GM19467 (cell line): ENCODE measurements around the gene CRKL.
"Not testable (repeated sequence)": the region's sequence is repeated elsewhere in the genome, so short reads cannot be mapped to it uniquely, and the experiment has no call there.

ENCODE experiments used
- ATAC-seq: cut with Tn5 transposase; IDR thresholded peaks from one replicate; pipeline ENCODE4 v1.9.1; 2021; ENCODE audit warnings: mild to moderate bottlenecking, moderate library complexity; ENCODE audit not compliant: unreplicated experiment

Gene CRKL

DNA sequence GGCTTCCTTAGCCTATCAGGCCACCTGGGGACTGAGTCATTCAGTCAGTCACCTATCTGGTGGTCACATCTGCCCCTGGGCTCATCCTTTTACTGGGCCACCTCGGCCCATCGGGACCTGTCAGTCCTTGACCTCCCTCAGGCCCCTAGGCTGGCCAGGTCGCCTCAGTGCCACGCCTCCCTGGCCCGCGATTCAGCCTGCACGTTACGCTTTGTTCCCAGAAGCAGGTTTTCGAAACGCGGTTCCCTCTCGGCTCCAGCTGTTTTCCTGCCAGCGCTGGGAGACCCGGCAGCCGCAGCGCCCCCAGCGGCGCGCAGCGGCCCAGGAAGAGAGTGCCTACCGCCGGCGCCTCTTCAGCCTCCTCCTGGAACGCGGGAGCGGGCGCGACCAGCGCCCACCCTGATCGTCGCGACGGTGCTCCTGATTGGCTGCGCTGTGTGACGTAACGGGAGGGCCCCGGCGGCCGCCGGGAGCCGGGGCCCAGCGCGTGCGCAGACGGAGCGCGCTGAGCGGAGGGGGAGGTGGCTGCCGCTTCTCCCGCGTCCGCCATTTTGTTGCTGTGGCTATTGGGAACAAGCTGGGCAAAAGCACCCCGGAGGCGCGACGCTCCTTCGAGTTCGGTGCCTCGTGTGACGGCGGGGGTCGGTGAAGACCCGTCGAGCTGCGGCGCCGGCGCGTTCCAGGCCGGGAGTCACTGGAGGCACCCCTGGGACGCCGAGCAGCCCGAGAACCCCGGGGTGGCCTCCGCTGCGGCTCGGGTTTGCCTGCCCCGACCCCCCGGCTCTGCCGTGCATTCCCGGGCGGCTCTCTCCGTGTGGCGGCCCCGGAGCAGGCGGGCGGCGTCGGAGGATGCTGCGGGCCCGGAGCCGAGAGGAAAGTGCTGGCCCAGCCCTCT, at the start of gene CRKL:
CRKL (plus strand) TSS at position 492 of the 895 bp plus-strand sequence. CDS start 528 bp downstream, outside the sequence.
- ATAC-seq, result peak; percentile 93

DNA sequence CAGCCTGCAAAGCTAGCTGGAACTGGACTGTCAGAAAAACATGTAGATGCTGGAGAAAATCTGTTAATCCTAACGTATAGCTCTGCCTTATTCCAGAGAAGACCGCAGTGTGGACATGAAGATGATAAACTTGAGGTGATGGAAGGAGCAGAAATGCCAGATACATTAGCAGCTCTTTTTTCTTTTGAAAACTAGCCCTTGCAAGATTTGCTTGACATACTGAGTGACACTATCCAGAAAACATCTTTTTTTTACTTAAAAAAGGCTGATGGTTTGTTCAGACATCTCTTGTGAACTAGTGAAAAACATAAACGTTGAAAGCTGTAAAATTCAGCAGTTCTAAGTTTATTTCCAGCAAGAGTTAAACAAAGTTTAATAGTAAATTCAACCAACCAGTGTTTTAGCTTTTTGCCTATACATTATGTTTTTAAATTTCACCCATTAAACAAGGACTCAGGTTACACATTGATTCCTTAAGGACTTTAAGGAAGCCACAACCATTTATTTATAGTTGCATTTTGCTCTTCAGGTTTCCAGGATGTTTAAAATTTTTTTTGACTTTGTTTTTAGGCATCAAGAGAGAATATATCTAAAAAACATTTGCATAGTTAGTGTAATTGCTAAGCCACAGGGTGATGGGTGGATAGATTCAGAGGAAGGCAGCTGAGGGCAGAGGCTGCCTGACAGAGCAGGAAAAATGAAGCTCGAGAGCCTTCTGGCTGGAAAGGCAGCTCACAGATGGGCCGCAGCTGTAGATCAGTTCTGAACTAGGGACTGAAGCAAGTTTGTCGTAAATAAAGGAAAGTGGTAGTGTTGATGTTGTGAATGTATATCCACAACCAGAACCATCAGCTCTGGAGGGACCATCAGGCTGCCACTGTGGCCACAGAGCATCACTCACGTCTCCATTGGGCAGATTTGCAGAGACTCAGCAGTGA, 48.9 kb upstream of the CRKL start:
- ATAC-seq, result no peak

DNA sequence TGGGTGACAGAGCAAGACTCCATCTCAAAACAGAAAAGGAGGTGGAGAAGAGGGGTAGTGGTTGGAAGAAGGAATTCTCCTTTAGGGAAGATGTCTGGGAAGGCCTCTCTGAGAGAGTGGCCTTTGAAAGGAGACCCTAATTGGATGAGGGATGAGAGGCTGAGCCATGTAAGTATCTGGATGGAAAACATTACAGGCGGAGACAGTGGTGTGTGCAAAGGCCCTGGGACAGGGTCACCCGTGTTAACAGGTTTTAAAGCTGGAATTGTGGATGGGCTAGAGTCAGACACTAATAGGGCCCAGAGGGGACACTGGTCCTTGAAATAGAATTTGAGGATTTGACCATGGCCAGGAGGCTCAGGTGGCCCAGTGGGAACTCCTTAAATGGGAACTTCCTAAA, 48.0 kb upstream of the CRKL start:
- no peak for ATAC-seq

DNA sequence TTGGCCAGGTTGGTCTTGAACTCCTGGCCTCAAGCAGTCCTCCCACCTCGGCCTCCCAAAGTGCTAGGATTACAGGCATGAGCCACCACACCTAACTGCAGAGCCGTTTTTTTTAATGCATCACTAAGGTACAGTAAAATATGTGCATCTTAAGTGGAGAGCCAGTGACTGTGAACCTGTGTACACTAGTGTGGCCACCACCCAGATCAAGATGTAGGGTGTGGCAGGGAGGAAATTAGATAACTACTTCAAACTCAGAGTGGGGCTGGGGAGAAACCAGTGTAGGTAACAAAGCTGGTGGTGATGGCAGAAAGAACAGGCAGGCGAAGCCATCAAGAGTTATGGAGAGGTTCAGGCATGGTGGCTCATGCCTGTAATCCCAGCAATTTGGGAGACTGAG, 44.0 kb upstream of the CRKL start:
- no peak for ATAC-seq

- no peak for ATAC-seq
Observed at GRCh38 chr22:20875296-20875695, 41.9 kb upstream of the CRKL start.

- ATAC-seq, result no peak
Observed at GRCh38 chr22:20877715-20878114, 39.5 kb upstream of the CRKL start.

DNA sequence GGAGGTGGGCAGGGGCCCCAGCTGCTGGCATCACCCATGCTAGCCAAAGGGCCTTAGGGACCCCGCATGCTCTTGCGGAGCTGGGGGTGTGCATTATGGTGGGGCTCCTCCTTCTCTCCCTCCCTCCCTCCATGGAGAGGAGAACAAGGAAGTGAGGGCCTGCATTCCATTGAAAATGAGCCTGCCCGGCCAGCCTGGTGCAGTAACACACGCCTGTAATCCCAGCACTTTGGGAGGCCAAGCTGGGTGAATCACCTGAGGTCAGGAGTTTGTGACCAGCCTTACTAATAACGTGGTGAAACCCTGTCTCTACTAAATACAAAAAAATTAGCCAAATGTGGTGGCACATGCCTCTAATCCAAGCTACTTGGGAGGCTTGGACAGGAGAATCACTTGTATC, 36.0 kb upstream of the CRKL start:
- ATAC-seq, result no peak

DNA sequence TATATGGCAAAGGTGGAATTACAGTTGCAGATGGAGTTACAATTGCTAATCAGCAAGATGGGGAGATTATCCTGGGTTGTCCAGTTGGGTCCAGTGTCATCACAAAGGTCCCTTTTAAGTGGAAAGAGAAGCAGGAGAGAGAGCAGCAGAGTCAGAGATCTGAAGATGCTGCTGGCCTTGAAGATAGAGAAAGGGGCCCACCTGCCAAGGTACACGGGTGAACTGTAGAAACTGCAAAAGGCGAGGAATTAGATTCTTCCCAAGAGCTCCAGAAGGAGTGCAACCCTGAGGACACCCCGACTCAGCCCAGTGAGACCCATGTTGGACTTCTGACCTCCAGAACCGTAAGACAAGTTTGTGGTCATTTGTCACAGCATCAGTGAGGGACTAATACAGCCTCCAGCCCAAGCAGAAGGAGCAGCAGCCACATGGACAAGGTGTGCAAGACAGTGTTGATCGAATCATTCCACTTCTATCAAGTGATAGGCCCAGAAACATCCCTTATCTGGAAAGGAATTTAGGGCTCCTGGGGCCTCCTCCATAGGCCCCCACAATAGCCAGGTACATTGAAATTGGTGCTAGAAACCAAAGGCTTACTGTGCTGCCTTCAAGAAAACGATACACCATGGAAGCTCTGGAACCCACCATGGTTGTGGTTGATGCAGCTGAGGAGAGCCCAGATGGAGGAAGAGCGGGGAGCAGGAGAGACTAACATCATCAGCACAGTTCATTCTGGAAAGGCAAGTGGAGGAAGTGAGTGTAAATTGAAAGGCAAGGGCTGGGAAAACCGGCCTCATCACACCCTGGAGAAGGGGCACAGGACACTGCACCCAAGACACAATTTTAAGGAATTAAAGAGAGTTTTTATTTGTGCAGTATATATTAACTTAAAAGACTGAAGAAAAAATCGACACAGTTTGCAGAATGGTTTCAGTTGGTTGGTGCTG, 35.1 kb upstream of the CRKL start:
- no peak for ATAC-seq

GRCh38 chr22:20882855-20883254, 34.4 kb upstream of the CRKL start:
- ATAC-seq, result no peak

DNA sequence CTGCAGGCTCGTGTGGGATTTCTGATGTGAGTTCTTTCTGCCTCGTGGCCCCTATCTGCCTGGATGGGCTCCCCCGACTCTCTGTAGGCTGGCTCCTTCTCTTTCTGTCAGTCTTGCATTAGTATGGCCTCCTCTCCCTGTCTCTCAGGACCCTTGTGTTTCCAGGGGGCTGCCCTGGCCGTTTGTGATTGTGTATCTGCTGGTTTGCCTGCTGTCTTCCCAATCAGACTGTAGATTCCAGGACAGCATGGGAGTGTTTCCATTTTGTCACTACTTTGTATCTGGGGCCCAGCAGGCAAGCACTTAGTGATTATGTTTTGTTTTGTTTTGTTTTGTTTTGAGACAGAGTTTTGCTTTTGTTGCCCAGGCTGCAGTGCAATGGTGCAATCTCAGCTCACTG, 32.8 kb upstream of the CRKL start:
- ATAC-seq, result no peak

DNA sequence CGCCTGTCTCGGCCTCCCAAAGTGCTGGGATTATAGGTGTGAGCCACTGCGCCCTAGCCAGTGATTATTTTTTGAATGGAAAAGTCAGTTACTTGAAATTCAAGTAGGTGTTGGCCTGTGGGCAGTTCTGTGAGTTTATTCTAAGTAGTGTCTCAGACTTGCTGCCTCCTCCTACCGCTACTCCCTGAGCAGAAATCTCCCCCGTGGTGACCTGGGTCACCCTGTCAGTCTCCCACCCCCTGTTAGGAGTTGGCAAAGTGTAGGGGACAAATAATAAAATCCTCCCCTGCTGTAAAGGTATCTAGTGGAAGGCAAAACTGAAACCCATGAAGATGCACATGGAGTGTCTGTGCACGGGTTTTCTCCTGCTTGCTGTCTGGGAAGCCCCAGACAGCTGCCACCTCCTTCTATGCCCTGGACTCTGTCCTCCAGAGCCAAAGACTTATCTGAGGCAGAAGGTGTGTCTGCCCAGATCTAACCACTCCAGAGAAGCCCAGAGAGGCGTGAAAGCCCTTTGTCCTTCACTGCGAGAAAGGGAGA, 32.1 kb upstream of the CRKL start:
- no peak for ATAC-seq

- no peak for ATAC-seq
Observed at GRCh38 chr22:20885557-20886323, 31.5 kb upstream of the CRKL start.

- no peak for ATAC-seq
Observed at GRCh38 chr22:20887375-20887774, 29.8 kb upstream of the CRKL start.

GRCh38 chr22:20889025-20889704, 28.0 kb upstream of the CRKL start:
- no peak for ATAC-seq

- ATAC-seq, result no peak
Observed at GRCh38 chr22:20889904-20890540, 27.2 kb upstream of the CRKL start.

GRCh38 chr22:20890975-20891374, 26.2 kb upstream of the CRKL start:
- no peak for ATAC-seq

- ATAC-seq, result not testable (repeated sequence)
Observed at GRCh38 chr22:20897737-20898136, 19.5 kb upstream of the CRKL start.

GRCh38 chr22:20899827-20900423, 17.3 kb upstream of the CRKL start:
- no peak for ATAC-seq
